Ishikawa (cell line): ENCODE data around the gene CLTA.

Source experiments
- CEBPB ChIP-seq: IDR thresholded peaks from 2 replicates; pipeline ENCODE4 v1.6.1; 2012
- CREB1 ChIP-seq: IDR thresholded peaks from 2 replicates; pipeline ENCODE4 v1.6.1; 2012; ENCODE audit warnings: low read depth
- EGR1 ChIP-seq: IDR thresholded peaks from 2 replicates; pipeline ENCODE4 v1.6.1; 2012
- EP300 ChIP-seq: IDR thresholded peaks from 2 replicates; pipeline ENCODE4 v1.6.1; 2012; ENCODE audit warnings: borderline replicate concordance
- FOXM1 ChIP-seq: IDR thresholded peaks from 2 replicates; pipeline ENCODE4 v1.6.1; 2012; ENCODE audit warnings: low read depth, borderline replicate concordance
- MAX ChIP-seq: IDR thresholded peaks from 2 replicates; pipeline ENCODE4 v1.6.1; 2012
- NFIC ChIP-seq: IDR thresholded peaks from 2 replicates; pipeline ENCODE4 v1.6.1; 2012
- RAD21 ChIP-seq: IDR thresholded peaks from 2 replicates; pipeline ENCODE4 v1.6.1; 2012; ENCODE audit warnings: low read depth
- REST ChIP-seq: IDR thresholded peaks from 2 replicates; pipeline ENCODE4 v1.6.1; 2012; ENCODE audit warnings: low read depth, mild to moderate bottlenecking
- TAF1 ChIP-seq: IDR thresholded peaks from 2 replicates; pipeline ENCODE4 v1.6.1; 2012; ENCODE audit warnings: low read depth, mild to moderate bottlenecking
- TCF12 ChIP-seq: IDR thresholded peaks from 2 replicates; pipeline ENCODE4 v1.6.1; 2012; ENCODE audit warnings: low read depth
- TEAD4 ChIP-seq: IDR thresholded peaks from 2 replicates; pipeline ENCODE4 v1.6.1; 2012
- USF1 ChIP-seq: IDR thresholded peaks from 2 replicates; pipeline ENCODE4 v1.6.1; 2012
- YY1 ChIP-seq: IDR thresholded peaks from 2 replicates; pipeline ENCODE4 v1.6.1; 2012; ENCODE audit warnings: low read depth
- ZBTB7A ChIP-seq: IDR thresholded peaks from 2 replicates; pipeline ENCODE4 v1.6.1; 2012; ENCODE audit warnings: low read depth

The CLTA gene

GRCh38 chr9:36163786-36164170 lies 26.9 kb upstream of the CLTA start:
- TF ChIP-seq TAF1 (no peak), ZBTB7A (no peak), EGR1 (no peak), CEBPB (no peak), FOXM1 (no peak), NFIC (no peak), YY1 (no peak)

GRCh38 chr9:36164372-36164771 lies 26.3 kb upstream of the CLTA start:
- TF ChIP-seq RAD21: no peak
- no peak for TF ChIP-seq EGR1
- no peak for TF ChIP-seq CREB1

GRCh38 chr9:36164989-36165388 lies 25.7 kb upstream of the CLTA start:
- no peak for TF ChIP-seq TEAD4
- TF ChIP-seq FOXM1: no peak
- TF ChIP-seq NFIC: no peak
- no peak for TF ChIP-seq EGR1
- no peak for TF ChIP-seq CEBPB
- TF ChIP-seq ZBTB7A: no peak
- no peak for TF ChIP-seq TCF12
- no peak for TF ChIP-seq CREB1
- no peak for TF ChIP-seq TAF1
- no peak for TF ChIP-seq YY1
- TF ChIP-seq RAD21: no peak
- no peak for TF ChIP-seq MAX
- no peak for TF ChIP-seq EP300
- no peak for TF ChIP-seq USF1
- no peak for TF ChIP-seq REST

- TF ChIP-seq REST (no peak), CREB1 (no peak), RAD21 (no peak), USF1 (no peak), EGR1 (no peak), ZBTB7A (no peak)
Observed at GRCh38 chr9:36165826-36166167, 24.9 kb upstream of the CLTA start.

GRCh38 chr9:36166168-36166927 lies 24.4 kb upstream of the CLTA start:
- TF ChIP-seq TAF1 (0 out of 2 replicates have a peak, but pooled peaks have one; percentile 38), YY1 (no peak), EGR1 (peak; percentile 58; the same call in 1 of the 2 replicates), CEBPB (peak; percentile 17; the same call in 1 of the 2 replicates), USF1 (0 out of 2 replicates have a peak, but pooled peaks have one; percentile 11), RAD21 (peak; percentile 84), ZBTB7A (peak; percentile 86), FOXM1 (no peak), CREB1 (no peak), EP300 (0 out of 2 replicates have a peak, but pooled peaks have one; percentile 20), MAX (peak; percentile 58; the same call in 1 of the 2 replicates), NFIC (peak; percentile 39; the same call in 1 of the 2 replicates), TCF12 (peak; percentile 49; the same call in 1 of the 2 replicates)

GRCh38 chr9:36169166-36169565 lies 21.6 kb upstream of the CLTA start, which contains the start of gene CCIN:
CCIN (plus strand) TSS chr9:36169388; CDS start chr9:36169503, 115 bp downstream.
- TF ChIP-seq NFIC: no peak
- TF ChIP-seq REST: no peak
- no peak for TF ChIP-seq CEBPB
- no peak for TF ChIP-seq ZBTB7A
- no peak for TF ChIP-seq MAX
- TF ChIP-seq EP300: no peak
- no peak for TF ChIP-seq TAF1
- no peak for TF ChIP-seq TEAD4
- no peak for TF ChIP-seq RAD21
- no peak for TF ChIP-seq EGR1
- TF ChIP-seq USF1: no peak
- TF ChIP-seq YY1: no peak
- no peak for TF ChIP-seq TCF12
- TF ChIP-seq FOXM1: no peak
